Astrocyte of the hippocampus (primary cell): Measurements from ENCODE around the gene WDSUB1.

ENCODE experiments used
- DNase-seq: peaks from one replicate; pipeline ENCODE4 v3.0.0; 2011; ENCODE audit warnings: low read depth, low spot score

Gene WDSUB1

DNA sequence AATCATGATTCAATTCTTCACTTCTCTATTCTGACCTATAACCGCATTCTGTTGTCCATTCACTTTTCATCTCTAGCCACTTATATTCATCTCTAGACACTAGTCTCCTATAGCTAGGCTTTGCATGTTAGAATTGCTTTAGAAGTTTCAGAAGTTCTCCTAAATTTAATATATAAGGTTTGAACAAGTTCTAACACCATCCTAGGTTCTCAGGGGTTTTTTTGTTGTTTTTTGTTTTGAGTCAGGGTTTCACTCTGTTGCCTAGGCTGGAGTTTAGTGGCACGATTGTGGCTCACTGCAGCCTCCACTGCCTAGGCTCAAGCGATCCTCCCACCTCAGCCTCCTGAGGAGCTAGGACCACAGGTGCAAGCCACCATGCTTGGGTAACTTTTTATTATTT is 19.9 kb downstream of the WDSUB1 start:
- no peak for DNase-seq

DNA sequence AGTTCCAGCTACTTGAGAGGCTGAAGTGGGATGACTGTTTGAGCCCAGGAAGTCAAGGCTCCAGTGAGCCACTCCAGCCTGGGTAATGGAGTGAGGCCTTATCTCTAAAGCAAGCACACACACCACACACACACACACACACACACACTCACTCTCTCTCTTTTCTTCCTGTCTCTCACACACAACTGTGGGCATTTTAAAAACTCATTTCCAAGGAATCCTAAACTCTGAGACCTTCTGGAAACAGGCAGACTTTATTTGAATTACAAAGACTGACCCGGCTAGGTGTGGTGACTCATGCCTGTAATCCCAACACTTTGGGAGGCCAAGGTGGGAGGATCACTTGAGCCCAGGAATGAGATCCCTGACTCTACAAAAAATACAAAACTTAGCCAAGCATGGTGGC is 21.3 kb downstream of the WDSUB1 start:
- peak; percentile 74 for DNase-seq

DNA sequence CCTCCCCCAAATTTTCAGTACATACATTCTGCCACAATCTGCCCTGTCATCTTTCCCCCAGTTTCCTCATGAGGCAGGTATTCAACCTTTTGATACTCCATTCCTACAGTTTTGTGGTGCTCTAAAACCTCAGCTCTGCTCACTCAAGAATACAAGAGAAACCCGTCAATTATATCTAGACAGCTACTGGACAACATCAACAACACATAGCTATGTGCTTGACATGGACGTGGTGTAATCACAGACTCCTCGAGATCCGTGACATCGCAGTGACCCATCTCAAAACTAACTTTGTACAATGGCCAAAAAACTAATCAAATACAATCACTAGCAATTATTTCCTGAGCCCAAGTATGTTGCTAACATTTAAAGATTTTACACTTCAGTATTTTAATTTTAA is 23.6 kb downstream of the WDSUB1 start:
- DNase-seq = no peak

DNA sequence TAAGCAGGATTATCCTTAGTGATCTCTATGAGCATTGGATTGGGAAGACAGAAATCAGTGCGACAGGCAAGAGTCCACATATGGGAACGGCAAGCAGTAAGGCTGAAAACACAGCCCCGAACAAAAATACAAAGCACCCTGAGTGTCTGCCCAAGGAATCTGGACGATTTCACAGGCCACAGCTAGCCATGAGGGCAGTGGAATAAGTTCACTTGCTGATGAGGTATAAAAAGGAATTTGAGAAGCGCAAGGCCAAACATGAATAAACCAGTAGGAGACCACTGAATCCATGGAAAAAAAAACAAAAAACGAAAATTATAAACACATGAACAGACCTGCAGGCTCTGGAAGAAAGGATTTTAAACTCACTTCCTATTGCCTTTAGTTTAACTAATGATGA is 24.3 kb downstream of the WDSUB1 start:
- peak; percentile 23 for DNase-seq

DNA sequence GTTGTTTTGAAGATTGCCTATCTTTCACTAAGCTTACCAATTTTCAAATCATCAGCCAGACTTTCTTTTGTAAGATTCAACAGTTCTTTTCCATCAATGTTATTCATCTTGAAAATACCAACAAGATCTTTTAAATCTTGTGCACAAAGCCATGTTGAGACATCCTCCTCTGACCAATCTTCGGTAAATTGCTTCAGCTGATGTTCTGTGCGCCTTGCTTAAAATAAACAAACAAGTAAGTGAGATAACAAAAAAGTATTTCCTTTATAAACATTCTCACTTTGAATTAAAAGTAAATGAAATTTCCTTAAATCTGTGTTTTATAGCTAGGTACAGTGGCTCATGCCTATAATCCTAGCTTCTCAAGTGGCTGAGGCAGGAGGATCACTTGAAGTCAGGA is 30.3 kb downstream of the WDSUB1 start:
- DNase-seq = no peak

DNA sequence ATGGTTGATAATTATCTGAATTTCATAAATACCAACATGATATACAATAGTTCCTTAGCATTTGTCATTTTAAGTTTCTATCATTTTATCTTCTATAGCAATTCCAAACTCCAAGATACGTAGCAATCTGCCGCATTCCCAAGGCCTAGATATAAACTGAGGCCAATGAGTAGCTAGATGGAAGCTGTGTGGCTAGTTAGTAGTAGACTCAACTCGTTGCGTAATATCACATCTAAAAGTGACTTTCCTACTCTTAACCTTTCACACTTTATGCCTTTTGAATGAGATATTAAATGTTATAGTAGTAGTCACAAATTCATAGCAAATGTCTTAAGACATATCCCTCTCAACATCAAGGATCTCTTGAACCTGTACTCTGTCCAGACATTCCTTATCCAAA is 33.6 kb downstream of the WDSUB1 start:
- no peak for DNase-seq

DNA sequence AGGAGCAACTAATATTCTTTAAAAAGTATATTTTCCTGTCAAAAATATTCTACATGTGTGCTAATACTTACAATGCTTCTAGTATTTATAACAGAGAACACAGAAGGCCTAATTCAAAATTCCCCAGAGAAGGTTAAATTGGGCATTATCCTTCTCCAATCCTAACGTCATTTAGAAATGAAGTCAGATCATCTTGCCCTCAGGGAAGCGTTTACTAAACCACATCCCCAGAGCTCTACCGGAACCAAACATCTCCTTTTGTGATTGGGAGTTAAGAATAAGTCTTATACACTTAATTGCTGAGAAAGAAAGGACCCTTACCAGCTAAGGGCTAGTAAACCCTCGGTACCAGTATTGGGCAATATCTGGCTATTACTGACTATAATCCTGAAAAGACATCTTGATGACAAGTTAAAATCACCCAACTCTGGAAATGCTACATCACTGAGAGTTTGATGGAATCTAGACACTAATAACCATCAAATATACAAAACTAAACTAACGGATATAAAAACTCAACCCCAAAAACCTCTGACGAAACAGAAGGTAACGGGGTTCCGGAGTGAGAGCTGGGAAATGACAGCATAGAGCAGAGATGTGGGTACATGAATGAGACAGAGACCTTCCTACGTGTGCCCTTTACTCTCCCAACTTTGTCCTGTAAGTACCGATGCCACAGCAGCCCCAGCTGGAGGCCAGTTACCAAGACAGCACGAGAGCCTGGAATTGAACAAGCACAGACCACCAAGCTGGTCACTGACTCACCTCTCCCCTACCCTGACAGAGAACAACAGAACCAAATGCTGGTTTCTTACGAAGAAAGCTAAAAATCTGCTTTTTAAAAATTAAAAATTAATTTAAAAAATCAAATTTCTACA is 35.0 kb downstream of the WDSUB1 start:
- DNase-seq = no peak

DNA sequence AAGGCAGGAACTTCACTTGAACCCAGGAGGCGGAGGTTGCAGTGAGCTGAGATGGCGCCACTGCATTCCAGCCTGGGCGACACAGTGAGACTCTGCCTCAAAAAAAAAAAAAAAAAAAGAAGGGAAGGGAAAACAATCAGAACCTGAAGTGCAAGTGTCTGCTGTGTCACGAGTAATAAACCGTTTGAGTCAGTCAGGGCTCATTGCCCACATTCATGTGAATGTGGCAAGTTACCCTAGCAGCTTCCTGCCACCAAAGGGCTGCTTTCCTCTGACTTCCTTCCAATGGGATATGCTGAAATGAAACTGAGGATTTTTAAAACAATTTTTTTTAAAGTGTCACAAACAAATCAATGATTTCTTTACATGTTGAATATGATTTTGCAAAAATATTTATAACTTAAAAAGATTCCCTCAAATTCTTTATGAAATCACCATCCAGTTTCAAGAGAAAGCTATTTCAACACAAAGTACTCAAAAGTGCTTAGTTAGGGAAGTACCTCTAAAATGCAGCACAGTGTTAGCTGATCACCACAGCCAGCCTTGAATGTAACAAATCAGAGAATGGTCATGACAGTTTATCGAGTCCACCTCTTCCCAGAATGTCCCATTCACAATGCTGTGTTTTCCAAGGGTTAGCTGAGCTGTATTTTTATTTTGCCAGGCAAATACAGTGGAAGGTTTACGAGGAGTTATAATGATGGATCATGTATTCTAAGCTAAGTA is 36.4 kb downstream of the WDSUB1 start:
- DNase-seq = peak; percentile 75

DNA sequence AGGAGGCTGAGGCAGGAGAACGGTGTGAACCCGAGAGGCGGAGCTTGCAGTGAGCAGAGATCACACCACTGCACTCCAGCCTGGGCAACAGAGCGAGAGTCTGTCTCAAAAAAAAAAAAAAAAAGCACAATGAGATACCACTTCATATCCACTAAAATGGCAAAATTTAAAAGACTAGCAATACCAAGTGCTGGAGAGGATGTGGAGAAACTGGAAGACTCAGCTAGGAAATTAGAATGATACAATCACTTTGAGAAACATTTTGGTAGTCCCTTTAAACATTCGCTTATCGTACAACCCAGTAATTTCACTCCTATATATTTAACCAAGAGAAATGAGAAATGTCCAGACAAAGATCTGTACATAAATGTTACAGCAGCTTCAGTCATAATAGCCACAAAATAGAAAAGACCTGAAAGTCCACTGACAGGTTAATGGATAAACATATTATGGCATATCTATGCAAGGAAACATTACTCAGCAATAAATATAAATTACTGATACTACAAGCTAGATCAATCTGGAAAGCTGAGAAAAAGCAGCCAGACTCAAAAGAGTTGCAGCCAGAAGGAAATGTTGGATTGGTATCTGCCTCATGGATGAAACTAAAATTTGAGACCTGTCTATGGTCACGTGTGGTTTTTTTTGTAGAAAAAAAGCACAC is 40.0 kb downstream of the WDSUB1 start:
- no peak for DNase-seq

DNA sequence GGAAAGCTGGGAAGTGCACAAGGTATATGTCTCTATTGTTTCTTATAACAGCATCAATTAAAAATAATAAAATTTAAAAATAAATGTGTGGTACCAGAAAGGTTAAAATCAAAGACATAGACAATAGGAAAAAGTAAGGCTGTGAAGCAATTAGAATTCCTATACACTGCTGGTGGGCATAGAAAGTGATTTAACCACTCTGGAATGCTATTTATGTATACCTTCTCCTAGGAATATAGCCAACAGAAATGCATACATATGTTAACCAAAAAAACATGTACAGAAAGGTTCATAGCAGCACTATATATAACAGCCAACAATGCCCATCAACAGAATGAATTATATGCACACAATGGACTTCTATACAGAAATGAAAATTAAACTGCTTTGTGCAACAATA is 43.0 kb downstream of the WDSUB1 start:
- DNase-seq = no peak

DNA sequence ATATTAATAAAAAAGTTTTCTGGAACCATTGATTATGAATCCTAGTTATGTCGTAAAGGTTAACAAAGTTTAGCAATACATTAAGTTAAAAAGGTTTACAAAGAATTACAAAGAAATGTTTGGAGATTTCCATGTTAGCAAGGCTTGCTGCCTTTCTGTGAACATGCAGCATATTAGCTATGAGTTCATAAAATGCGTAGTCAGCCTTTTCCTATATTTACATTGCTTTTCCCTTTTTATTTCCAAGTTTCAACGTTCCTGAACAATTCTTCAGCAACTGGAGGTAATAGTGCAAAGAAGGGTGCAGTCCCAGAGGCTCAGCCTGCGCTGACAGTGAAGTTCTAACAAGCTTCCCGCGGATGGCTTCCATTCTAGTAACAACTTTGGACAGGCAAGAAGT is 51.6 kb downstream of the WDSUB1 start:
- no peak for DNase-seq

DNA sequence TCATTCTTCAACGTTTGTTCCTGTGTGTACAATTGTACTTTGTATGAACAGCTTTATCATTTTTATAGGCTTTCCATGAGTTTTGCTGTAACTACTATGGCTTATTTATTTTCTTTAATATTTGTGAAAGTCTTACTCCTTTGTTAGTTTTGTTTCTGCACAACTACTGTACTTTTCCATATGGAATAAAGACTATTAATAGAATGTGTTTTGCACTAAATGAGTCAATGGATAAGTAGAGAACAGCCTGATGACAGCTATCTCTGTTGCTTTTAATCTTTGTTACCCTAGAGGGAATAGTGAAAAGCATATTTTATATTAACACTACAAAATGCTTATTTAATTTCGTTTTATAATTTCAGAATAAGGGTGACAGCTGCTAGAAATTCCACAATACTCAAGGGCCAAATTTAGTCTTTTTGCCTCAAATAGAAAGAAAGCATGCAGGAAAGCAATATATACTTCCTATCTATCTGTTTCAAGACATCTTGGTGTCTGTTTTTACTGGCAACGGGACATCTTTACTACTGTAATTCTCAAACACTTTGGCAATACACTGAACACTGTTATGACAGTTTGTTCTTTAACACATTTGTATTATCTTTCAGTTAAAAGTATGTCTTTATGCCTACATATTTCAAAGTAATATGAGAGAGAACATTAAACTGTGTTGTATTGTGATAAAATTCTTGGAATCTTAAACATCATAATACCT is 53.9 kb downstream of the WDSUB1 start:
- no peak for DNase-seq

DNA sequence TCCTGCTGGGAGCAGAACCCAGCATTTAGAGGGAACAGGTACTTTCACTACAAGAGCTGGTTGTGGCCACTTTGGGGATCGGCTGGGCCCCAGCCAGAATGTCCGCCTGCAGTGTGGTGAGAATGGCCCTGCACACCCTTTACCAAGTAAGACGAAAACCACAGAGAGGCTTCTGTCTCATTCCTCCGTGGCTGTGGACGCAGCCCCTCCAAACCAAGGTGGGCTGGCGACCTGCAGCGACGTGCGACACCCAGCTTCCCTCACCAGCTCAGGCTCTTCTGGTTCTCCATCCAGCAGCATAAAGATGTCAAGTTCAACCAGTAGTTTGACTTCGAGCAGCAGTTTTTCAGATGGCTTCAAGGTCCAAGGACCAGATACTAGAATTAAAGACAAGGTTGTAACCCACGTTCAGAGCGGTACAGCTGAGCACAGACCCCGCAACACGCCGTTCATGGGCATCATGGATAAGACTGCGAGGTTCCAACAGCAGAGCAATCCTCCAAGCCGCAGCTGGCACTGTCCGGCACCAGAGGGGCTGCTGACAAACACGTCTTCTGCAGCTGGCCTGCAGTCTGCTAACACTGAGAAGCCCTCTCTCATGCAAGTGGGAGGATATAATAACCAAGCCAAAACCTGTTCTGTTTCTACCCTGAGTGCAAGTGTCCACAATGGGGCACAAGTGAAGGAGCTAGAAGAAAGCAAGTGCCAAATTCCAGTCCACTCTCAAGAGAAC is 56.2 kb downstream of the WDSUB1 start:
- DNase-seq = no peak

DNA sequence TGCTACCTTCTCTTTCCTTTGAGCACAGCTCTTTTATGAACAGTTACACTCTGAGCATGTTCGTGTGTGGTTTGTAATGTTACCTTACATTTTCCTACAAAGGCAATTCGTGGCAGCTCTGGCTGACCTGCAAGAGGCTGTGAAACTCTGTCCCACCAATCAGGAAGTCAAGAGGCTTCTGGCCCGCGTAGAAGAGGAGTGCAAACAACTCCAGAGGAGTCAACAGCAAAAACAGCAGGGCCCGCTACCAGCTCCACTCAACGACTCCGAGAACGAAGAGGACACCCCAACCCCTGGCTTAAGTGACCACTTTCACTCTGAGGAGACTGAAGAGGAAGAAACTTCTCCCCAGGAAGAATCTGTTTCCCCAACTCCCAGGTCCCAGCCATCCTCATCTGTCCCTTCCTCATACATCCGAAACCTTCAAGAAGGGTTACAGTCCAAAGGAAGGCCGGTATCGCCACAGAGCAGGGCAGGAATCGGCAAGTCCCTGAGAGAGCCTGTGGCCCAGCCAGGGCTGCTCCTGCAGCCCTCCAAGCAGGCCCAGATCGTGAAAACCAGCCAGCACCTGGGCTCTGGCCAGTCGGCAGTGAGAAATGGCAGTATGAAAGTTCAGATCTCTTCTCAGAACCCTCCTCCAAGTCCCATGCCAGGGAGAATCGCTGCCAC is 56.9 kb downstream of the WDSUB1 start:
- no peak for DNase-seq

DNA sequence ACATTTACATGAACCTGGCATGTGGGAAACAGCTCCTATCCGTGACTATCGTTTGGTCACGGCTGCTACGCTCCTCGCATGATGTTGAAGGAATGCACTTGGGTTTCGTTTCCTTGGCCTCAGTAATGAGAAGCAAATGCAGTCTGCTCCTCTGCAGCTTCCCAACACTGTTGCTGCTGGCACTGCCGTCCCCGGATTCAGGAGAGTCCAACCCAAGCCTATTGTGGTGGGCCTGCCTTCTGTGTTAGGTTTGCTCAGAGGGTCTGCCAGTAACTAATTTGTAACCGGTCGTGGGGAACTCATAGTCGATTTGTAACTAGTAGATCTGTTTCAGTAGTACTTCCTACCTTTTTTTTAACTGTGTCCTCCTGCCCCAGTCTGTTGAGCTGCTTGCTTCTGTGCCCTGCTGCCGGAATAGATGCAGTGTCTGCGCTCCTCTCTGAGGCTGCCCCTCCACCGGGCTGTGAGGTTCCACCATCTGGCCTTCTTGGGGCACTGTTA is 58.4 kb downstream of the WDSUB1 start:
- no peak for DNase-seq

DNA sequence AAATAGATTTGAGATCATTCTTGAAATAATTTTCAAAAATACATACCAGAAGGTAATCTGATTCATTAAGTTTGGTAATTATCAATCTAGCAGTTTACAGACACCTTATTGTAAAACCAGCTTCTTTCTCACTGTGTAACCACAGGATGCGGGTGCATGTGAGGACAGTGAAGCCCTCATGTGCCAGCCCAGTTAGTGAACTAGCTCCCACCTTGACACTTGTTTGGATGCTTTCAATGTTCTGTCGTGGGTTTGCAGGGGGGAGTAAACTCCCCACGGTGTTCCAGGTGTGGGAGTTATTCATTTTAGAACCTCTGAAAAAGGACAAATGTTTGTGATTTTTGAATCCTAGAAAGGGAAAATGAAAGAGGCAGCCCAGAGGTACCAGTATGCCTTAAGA is 59.0 kb downstream of the WDSUB1 start:
- DNase-seq = no peak

DNA sequence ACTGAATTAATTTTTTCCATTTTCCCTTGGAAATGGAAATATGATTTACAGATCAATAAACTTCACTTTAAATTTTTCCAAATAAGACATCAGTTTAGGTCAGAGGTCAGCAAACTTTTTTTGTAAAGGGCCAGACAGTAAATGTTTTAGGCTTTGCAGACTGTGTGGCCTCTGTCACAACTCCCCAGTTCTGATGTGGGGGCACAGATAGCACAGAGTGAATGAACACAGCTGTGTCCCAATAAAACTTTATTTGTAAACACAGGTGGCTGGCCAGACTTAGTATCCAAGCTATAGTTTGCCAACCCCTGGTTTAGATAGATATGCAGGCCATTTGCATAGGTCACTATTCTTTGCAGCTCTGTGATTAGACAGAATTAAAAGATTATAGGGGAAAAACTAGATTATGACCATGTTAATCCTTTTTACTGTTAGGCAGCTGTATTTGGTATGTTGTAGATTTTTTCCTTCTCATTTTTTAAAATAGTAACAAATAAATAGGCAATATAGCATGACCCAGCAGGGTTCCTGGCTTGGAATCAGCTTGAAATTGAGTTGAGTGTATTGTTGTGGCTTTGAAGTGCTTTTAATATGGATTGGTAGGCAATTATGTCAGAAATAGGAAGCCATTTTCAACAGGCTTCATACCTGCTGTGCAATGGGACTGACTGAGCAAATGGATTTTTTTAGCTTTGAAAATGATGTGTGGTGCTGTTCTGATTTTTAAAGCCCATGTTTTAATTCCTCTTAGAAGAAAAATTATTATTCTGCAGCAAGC is 59.7 kb downstream of the WDSUB1 start:
- DNase-seq = no peak

DNA sequence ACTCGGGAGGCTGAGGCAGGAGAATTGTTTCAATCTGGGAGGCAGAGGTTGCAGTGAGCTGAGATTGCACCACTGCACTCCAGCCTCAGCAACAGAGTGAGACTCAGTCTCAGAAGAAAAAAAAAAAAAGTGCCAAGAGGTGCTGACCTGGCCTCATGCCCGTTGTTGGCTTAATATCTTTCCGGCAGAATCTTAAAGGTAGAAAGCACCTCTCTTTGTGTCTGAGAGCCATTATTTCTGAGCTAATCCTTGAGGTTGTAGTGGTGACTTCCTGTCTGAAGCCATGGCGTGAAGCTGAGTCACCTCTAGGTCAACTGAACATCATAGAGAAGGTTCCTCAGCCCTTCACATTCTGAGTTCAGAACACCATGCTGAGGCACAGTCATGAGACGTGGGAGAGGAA is 60.4 kb downstream of the WDSUB1 start:
- DNase-seq = peak; percentile 44
